ENCODE results near the gene CACNA2D3. TPM values are rescaled to one million over a fixed set of nuclear protein-coding genes. Genes with fewer than 3 reads are reported as not detected.

The CACNA2D3 gene
- total RNA-seq, 2 donors from 2014 or later: 0.97 TPM; not detected in 1

GRCh38 chr3:54192026-54192425, 69.7 kb downstream of the CACNA2D3 start:
- Mint-ChIP-seq H3K36me3 (ENCODE audit: low read depth) (no peaks in the 10 kb centered on the region), H3K9me3 (no peaks in the 10 kb centered on the region)

DNA sequence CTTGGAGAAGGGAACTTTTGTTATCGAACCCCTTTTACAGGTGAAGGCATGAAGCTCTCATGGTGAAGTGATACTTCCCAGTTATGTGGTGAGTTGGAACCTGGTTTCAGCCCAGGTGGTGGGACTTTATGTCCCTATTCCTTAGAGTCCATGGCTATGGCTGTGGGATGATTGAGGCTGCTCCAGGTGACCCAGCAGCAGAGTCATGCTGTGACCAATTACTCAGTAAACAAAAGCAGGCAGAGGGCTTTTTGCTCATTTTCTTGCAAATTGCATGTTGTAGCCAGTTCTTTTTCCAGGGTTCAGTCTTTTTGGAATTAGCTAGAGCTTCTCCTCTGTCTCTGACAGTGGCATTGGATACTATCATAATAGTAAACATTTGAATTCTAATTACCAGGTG, 70.7 kb downstream of the CACNA2D3 start:
- Mint-ChIP-seq H3K36me3 (ENCODE audit: low read depth) (no peaks in the 10 kb centered on the region), H3K9me3 (no peaks in the 10 kb centered on the region), H3K4me1 (peaks cover 16% of the 10 kb centered on the region), H3K4me3 (no peak overlapping the region), H3K27me3 (ENCODE audit: insufficient read depth) (no peaks in the 10 kb centered on the region), H3K27ac (no peak overlapping the region)
- no peaks in the 10 kb centered on the region for H3K9me3 ChIP-seq (ENCODE audit: control insufficient read depth, low read length)
- no peaks in the 10 kb centered on the region for H3K27me3 ChIP-seq (ENCODE audit: control insufficient read depth, insufficient read depth, low read length, poor library complexity, severe bottlenecking)
- no peaks in the 10 kb centered on the region for H3K36me3 ChIP-seq (ENCODE audit: control insufficient read depth, insufficient read depth, low read length)
- H3K27ac ChIP-seq (ENCODE audit: low read depth, low read length): no peak overlapping the region
- H3K4me1 ChIP-seq (ENCODE audit: control insufficient read depth, insufficient read depth, low read length): no peaks in the 10 kb centered on the region
- DNase-seq: no peak
- no peak overlapping the region for H3K4me3 ChIP-seq (ENCODE audit: low read length)
- WGBS, 2 experiments (ENCODE audit: insufficient coverage in 1 of 2, insufficient read length in 1 of 2): 83% methylated on average over 1 of the region's 1 CpG; no CpG with 5 or more reads in 1 of the 2 experiments
- H3K9ac ChIP-seq (ENCODE audit: extremely low read depth, low read length, poor library complexity, severe bottlenecking): no peak overlapping the region
- TF ChIP-seq, protein P1, sequence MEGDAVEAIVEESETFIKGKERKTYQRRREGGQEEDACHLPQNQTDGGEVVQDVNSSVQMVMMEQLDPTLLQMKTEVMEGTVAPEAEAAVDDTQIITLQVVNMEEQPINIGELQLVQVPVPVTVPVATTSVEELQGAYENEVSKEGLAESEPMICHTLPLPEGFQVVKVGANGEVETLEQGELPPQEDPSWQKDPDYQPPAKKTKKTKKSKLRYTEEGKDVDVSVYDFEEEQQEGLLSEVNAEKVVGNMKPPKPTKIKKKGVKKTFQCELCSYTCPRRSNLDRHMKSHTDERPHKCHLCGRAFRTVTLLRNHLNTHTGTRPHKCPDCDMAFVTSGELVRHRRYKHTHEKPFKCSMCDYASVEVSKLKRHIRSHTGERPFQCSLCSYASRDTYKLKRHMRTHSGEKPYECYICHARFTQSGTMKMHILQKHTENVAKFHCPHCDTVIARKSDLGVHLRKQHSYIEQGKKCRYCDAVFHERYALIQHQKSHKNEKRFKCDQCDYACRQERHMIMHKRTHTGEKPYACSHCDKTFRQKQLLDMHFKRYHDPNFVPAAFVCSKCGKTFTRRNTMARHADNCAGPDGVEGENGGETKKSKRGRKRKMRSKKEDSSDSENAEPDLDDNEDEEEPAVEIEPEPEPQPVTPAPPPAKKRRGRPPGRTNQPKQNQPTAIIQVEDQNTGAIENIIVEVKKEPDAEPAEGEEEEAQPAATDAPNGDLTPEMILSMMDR (conservative IDR thresholded peaks at IDR 0.05): no peak

More at GRCh38 chr3:54192026-54192425, 69.7 kb downstream of the CACNA2D3 start:
- 71 to 86% methylated on average over 1 of the region's 1 CpG for WGBS, 2 experiments (ENCODE audit: insufficient coverage in 1 of 2, insufficient read length in 1 of 2)
- Mint-ChIP-seq H3K4me3 (no peak overlapping the region), H3K27ac (no peak overlapping the region), H3K27me3 (ENCODE audit: insufficient read depth) (no peaks in the 10 kb centered on the region), H3K4me1 (peaks cover 9% of the 10 kb centered on the region)
- no peak overlapping the region for H3K27ac ChIP-seq (ENCODE audit: low read depth, low read length)
- no peak for DNase-seq
- TF ChIP-seq, protein P1 (conservative IDR thresholded peaks at IDR 0.05): no peak
- H3K36me3 ChIP-seq (ENCODE audit: control insufficient read depth, insufficient read depth, low read length): no peaks in the 10 kb centered on the region
- H3K4me1 ChIP-seq (ENCODE audit: control insufficient read depth, insufficient read depth, low read length): no peaks in the 10 kb centered on the region
- no peak overlapping the region for H3K4me3 ChIP-seq (ENCODE audit: low read length)
- H3K9ac ChIP-seq (ENCODE audit: extremely low read depth, low read length, poor library complexity, severe bottlenecking): no peak overlapping the region
- H3K27me3 ChIP-seq (ENCODE audit: control insufficient read depth, insufficient read depth, low read length, poor library complexity, severe bottlenecking): no peaks in the 10 kb centered on the region
- no peaks in the 10 kb centered on the region for H3K9me3 ChIP-seq (ENCODE audit: control insufficient read depth, low read length)

GRCh38 chr3:54196360-54196991, 74.1 kb downstream of the CACNA2D3 start:
- no peak overlapping the region for H3K9ac ChIP-seq (ENCODE audit: extremely low read depth, low read length, poor library complexity, severe bottlenecking)
- no peak overlapping the region for H3K4me3 ChIP-seq (ENCODE audit: low read length)
- H3K27me3 Mint-ChIP-seq (ENCODE audit: insufficient read depth): no peaks in the 10 kb centered on the region
- no peak overlapping the region for H3K27ac Mint-ChIP-seq
- no peak for DNase-seq
- H3K4me1 ChIP-seq (ENCODE audit: control insufficient read depth, insufficient read depth, low read length): no peaks in the 10 kb centered on the region
- H3K36me3 Mint-ChIP-seq (ENCODE audit: low read depth): no peaks in the 10 kb centered on the region
- no peak overlapping the region for H3K4me3 Mint-ChIP-seq
- no peaks in the 10 kb centered on the region for H3K27me3 ChIP-seq (ENCODE audit: control insufficient read depth, insufficient read depth, low read length, poor library complexity, severe bottlenecking)
- H3K4me1 Mint-ChIP-seq: peaks cover 16% of the 10 kb centered on the region
- 85 to 97% methylated on average over 6 to 9 of the region's 9 CpGs for WGBS, 2 experiments (ENCODE audit: insufficient coverage in 1 of 2, insufficient read length in 1 of 2)
- H3K36me3 ChIP-seq (ENCODE audit: control insufficient read depth, insufficient read depth, low read length): no peaks in the 10 kb centered on the region
- TF ChIP-seq, protein P1 (conservative IDR thresholded peaks at IDR 0.05): no peak
- H3K27ac ChIP-seq (ENCODE audit: low read depth, low read length): no peak overlapping the region
- no peaks in the 10 kb centered on the region for H3K9me3 Mint-ChIP-seq
- no peaks in the 10 kb centered on the region for H3K9me3 ChIP-seq (ENCODE audit: control insufficient read depth, low read length)

Data from endodermal cell (in vitro differentiated cells).